GM12875 (cell line): Measurements from ENCODE around the gene SOBP.

Source experiments
- H3K4me3 ChIP-seq: one replicate; pipeline ENCODE4 v1.5.1; 2011; ENCODE audit warnings: low read depth, low read length, control low read depth
- TF ChIP-seq, protein P1 (sequence below): IDR thresholded peaks from 2 replicates; pipeline ENCODE4 v1.5.1; 2011; ENCODE audit warnings: low read depth, mild to moderate bottlenecking, control low read depth, inconsistent platforms, low read length, moderate library complexity, borderline replicate concordance; ENCODE audit not compliant: insufficient read depth

SOBP gene

DNA sequence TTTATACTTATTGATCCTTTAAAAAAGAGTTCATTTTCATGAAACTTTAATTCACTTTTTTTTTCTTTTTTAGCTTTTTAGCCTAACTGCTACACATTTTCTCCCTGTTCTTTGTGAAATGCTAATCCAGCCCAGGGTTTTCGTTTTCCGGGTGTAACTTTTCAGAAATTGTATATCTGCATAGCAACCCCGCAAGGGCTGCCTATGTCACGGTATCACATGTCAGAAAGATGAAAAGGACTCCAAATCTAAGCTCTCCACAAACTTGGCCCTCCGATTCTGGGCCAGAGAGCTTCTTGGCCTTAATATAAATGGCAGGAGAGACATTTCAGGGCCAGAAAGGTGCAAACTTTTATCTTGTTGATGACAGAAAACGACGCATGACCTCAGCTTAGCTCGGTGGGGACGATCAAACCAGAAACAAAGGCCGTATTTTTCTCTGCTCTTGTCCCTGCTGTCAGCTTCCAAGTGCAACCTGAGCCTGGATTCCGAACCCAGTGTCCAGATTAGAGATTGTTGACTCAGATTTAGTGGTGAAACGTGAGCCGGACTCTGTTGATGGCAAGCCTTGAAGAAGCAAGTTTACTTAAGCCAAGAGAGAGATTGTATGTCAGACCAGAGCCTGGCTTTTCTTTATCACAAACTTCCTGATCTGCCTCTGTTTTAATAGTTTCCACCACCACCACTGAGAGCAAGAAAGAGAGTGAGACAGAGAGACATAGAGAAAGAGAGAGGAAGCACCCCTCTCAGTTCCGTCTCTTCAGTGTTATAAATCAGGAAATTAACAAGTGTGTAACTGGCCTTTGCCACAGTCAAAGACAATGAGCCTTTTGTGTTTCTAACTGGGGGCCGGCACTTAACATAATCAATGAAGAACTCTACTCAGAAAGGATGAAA, 176.4 kb downstream of the SOBP start:
- TF ChIP-seq, protein P1, sequence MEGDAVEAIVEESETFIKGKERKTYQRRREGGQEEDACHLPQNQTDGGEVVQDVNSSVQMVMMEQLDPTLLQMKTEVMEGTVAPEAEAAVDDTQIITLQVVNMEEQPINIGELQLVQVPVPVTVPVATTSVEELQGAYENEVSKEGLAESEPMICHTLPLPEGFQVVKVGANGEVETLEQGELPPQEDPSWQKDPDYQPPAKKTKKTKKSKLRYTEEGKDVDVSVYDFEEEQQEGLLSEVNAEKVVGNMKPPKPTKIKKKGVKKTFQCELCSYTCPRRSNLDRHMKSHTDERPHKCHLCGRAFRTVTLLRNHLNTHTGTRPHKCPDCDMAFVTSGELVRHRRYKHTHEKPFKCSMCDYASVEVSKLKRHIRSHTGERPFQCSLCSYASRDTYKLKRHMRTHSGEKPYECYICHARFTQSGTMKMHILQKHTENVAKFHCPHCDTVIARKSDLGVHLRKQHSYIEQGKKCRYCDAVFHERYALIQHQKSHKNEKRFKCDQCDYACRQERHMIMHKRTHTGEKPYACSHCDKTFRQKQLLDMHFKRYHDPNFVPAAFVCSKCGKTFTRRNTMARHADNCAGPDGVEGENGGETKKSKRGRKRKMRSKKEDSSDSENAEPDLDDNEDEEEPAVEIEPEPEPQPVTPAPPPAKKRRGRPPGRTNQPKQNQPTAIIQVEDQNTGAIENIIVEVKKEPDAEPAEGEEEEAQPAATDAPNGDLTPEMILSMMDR: no peak
- no peak overlapping the region for H3K4me3 ChIP-seq

DNA sequence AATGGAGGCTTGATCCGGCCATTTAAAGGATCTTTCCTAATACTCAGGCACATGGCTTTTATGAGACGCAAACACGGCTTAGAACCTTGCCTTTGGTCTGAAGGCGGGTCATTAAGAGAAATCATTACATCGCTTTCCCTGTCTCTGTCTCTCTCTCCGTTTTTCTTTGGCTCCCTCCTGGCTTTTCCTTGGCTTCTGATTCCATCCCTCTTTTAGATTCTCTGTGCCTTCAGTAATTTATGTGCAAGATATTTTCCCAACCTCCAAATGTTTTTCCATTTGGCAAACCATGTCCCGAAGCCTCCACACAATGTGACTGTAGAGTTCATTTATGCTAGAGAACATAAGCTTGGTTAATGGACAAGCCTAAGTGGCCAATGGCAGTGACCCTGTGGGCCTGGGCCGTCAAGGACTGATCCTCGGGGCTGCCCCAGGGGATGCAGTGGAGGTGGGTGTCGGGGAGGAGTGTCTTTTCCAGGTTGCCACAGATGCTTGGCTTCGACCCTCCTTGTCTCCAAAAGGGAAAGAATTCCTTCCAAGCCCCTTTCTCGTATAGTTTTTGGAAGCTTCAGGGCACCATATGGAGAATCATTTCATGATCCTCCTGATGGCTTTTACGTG, 177.2 kb downstream of the SOBP start:
- H3K4me3 ChIP-seq: no peak overlapping the region
- TF ChIP-seq, protein P1: no peak

DNA sequence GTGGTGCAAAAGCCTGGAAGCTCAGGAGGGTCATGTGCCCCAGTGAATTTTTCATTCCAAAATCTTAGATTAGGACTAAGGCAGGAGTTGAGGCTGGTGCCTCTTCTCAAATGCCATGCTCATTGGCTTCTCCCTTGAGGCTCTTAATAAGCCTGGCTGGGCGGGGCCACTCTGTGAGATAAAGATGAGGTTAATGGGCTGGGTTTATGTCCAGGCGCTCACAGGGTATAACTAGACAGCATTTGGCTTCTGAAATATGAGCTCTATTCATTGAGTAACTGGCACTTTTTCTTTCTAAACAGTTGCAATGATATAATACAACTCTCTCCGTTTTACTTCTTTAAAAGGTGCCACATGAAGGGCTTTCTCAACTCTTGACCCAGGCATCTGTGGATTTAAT, 177.9 kb downstream of the SOBP start:
- TF ChIP-seq, protein P1: no peak
- H3K4me3 ChIP-seq: no peak overlapping the region

DNA sequence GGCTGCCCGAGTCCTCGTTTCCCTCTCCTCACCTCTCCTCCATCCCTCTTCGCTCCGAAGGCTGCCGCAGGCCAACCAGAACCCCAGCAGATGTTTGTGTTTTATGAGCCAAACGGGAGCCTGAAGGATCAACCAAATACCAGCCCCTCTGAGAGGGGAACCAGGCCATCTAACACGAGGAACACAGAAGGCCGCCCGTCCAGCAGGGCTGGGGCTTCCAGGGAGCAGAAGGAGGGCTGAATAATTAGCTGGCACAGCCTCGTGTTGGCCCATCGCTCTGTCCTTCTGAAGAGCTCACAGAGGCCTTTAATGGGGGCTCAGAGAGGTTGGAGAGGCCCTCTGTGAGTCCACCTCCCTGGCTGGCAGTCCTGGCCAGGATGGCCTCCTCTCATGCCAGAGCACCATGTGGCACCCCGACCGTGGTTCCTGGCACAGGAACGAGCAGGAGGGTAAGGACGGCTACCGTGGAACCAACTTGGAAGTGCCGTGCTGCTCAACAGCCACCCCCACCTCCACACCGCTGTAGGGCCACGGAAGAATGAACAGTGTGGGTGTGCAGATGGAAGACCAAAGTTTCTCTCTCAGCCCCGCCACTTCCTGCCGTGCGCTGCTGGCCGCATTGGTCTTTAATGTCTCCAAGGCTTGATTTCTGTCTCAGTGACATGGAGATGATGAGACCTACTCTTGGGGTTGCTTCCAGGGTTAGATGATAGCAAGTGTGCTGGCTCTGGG, 179.0 kb downstream of the SOBP start:
- H3K4me3 ChIP-seq: no peak overlapping the region
- TF ChIP-seq, protein P1: no peak

DNA sequence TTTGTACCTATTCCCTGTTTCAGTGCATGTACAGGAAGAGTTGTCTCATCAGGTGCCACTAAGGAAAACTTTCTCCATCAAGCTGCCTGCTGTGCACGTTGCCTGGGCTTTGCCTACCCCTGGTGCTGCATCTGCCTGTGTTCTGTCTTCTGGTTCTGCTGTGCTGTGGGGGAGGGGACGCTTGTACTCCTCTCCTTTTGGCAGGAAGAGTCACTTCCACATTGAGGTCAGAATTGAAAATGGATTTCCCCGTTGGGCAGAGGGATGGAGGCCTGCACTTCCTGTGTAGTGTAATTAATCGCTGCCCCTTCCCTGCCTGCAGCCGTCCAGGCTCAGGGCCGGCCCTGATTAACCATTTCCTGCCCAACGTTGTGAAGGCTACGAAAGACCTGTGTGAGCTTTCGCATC, 180.9 kb downstream of the SOBP start:
- H3K4me3 ChIP-seq: no peak overlapping the region
- TF ChIP-seq, protein P1: no peak

DNA sequence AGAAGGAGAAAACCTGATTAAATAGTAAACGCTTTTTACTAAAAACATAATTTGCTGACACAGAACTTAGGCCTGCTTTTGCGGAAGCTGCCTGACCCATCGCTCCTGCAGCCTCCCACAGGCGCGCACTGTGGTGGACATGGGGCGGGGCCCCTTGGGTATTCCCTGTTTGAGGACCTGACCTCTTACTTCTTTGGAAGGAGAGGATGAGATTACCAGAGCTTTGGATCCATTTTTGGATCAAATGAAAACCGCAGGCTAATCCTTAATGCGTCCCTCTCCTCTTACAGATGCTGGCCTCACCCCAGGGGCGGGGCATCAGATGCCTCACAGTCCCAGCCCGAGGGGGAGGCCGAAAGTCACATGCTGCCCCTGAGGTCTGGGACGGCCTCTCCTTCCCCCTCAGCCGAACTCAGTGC, 183.2 kb downstream of the SOBP start:
- H3K4me3 ChIP-seq: no peak overlapping the region
- TF ChIP-seq, protein P1: no peak
